Measurements from ENCODE around the gene TVP23A.
"Not testable (repeated sequence)": the region's sequence is repeated elsewhere in the genome, so short reads cannot be mapped to it uniquely, and the experiment has no call there.

The TVP23A gene

DNA sequence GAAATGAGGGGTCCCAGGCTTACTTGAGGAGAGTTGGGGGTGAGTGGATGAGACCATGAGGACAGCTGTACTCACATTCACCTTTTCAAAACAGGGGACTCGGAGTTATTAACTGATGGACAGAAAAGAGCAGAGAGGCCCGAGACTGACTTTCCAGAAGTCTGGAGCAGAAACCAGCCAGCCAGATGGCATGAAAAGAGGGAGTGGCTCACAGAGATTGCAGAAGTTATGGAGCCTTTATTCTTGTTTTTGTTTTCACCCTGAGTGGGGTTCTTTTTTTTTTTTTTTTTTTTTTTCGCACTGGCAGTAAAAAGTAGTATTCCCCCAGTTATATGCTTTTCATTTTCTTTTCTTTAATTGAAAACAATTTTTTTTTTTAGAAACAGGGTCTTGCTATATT is 18.9 kb downstream of the TVP23A start:
- no peak for DNase-seq (ENCODE audit: low read depth in 2 of 2)

DNA sequence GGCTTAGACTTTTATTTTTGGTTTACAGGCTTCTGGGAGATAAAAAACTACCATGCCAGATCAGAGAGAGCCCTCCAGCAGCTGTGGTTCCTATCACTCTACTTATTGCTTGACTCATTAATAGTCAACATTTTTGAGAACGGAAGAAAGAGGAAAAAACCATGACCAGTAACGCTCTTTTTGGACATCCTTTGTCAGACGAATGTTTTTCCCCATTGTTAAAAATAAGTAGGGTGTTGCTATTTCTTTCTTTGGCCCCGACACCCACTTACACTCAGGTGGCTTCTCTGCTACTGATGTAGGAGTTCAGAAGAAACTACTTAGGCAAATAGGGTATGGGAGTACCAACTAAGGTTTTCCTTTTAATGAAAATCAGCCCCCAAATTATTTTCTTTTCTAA is 27.5 kb downstream of the TVP23A start:
- no peak for DNase-seq (ENCODE audit: low read depth in 2 of 2)

DNA sequence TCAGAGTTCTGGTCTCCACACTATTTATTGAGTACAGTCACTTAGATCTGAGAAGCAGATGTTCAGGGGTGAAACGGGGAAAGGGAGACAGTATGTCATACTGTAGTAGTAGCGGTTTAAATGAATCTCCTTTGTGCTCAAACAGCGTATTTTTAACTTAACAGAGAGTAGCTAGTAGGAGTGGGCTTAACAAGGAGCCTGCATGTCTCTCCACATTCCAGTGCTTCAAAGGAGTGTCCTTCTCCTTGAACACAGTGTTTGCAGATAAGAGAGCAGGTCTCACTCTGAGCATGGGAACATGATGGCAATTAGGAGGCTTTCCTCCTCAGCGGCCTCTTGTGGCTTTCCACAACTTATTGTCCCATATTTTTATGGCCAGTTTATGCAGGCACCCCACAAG is 30.0 kb downstream of the TVP23A start:
- DNase-seq (ENCODE audit: low read depth in 2 of 2) = not testable (repeated sequence)

DNA sequence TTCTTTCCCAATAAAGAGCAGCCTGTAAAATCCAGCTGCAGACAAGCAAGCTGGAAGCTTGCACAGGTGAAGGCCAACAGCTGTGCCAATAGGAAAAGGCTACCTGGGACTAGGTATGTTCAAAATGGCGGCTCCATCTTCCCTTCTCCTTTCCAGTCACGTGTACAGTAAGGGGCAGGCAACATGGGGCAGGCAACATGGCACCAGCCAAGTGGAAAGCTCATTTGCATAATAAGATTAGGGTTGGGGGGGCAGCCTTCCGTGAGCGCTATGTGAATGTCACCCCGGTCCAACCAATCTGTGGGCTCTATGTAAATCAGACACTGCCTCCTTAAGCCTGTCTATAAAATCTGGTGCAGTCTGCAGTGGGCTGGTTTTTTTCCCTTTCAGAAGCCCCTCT is 31.3 kb downstream of the TVP23A start:
- no peak for DNase-seq (ENCODE audit: low read depth in 2 of 2)

DNA sequence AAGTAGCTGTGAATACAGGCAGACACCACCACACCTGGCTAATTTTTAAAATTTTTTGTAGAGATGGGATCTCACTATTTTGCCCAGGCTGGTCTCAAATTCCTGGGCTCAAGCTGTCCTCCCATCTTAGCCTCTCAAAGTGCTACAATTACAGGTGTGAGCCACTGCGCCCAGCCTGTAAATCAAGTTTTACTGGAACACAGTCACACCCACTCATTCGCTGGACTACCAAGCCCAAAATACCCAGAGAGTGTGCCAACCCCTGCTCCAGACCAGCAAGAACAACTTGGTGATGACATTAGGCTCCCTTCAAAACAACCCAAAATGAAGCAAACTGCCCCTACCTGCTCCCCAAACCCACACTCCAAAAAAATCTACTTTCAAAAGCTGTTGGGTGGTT is 36.0 kb downstream of the TVP23A start:
- DNase-seq (ENCODE audit: low read depth in 2 of 2) = no peak

DNA sequence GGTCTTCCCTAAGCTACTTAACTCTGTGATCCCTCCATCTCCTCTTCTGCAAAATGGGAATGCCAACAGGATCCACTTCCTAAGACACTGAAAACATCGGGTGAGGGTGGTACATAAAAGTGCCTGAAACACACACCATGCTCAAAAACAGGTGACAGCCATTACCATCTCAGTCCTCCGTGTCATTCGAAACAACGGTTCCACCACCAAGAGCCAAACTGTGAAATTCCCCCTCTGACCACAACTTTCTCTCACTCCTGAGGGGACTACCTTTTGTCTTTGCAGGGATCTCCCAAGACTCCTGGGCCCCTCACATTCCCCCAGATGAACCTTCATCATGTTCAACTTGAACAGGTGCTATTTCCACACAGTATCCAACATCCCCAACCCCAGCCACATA is 38.0 kb downstream of the TVP23A start:
- no peak for DNase-seq (ENCODE audit: low read depth in 2 of 2)

DNA sequence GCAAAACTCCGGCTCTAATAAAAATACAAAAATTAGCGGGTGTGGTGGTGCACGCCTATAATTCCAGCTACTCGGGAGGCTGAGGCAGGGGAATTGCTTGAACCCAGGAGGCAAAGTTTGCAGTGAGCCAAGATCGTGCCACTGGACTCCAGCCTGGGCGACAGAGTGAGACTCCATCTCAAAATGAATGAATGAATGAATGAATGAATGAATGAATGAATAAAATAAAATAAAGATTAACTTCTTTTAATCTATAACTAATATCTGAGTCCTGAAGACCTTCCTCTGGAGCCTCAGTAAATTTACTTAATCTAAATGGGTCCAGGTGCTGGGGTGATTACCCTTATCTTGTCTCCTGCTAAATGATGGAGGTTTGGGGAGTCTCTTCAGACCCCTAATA is 38.7 kb downstream of the TVP23A start:
- not testable (repeated sequence) for DNase-seq (ENCODE audit: low read depth in 2 of 2)

DNA sequence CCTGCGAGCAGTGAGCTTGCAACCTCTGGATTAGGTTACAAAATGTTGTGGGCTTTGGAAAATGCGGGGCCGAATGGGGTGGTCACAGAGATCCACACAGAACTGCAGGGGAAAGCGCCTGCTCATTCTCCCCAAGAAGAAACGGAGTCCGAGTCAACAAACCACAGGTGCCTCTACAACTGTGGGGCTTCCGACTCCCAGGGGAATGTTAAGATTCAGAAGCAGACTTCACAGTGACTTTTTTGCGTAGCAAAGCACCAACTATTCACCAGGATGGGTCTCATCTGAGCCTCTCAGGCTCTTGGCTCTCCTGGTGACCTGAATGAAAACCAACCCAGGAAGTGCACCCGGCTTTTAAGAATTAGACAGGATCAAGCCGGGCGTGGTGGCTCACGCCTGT is 41.2 kb downstream of the TVP23A start:
- DNase-seq (ENCODE audit: low read depth in 2 of 2) = no peak

DNA sequence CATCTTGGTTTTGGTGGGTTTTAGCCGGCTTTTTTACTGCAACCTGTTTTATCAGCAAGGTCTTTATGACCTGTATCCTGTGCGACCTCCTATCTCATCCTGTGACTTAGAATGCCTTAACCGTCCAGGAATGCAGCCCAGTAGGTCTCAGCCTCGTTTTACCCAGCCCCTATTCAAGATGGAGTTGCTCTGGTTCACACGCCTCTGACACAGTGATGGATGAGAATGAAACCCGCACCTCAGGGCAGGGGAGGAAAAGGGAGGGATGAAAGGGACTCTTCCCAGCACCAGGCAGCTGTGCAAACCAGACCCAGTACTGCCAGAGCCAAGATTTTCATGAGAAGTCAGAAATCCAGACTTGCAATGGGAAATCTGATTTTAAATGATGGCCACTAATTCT is 41.7 kb downstream of the TVP23A start:
- not testable (repeated sequence) for DNase-seq (ENCODE audit: low read depth in 2 of 2)

DNA sequence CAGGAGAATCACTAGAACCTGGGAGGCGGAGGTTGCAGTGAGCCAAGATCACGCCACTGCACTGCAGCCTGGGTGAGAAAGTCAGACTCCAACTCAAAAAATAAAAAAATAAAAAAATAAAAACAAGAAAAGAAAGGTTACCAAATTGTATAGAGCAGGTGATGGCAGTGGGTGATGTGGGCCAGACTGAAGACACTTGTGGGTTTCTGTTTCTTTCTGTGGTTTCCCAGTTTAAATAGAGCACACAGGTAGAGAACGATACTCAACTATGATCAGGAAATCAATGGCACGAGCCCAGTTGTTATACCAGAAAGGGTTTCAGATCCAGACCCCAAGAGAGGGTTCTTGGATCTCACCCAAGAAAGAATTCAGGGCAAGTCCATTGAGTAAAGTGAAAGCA is 42.3 kb downstream of the TVP23A start:
- DNase-seq (ENCODE audit: low read depth in 2 of 2) = no peak

DNA sequence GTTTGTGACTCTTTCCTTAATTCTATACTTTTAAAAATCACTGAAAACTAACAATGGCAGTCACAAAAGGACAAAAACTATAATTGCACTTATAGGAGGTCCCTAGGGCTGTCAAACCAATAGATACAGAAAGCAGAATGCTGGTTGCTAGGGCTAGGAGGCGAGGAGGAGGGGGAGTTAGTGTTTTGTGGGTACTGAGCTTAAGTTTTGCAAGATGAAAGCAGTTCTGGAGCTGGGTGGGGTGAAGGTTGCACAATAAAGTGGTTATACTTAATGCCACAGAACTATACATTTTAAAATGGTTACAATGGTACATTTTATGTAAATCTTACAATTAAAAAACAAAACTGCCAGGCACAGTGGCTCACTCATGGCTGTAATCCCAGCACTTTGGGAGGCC is 47.7 kb downstream of the TVP23A start:
- DNase-seq (ENCODE audit: low read depth in 2 of 2) = no peak

DNA sequence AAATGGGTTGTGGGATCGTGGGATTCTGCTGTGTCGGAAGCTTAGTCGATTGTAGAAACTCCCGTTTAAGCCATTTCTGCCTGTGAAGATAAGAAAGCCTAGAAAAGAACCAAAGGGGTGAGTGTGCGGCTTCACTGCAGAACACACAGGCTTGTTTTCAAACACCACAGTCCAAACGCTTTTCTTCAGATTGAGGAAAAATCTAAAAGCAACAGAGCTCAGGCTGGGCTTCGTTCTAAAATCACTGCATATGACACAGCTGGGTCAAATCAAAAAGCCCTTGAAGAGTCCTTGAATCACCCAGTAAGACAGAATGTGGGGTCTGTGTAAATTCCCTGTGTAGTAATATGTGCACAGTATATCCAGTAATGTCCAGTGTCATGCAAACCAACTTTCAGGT is 49.2 kb downstream of the TVP23A start:
- DNase-seq (ENCODE audit: low read depth in 2 of 2) = no peak

DNA sequence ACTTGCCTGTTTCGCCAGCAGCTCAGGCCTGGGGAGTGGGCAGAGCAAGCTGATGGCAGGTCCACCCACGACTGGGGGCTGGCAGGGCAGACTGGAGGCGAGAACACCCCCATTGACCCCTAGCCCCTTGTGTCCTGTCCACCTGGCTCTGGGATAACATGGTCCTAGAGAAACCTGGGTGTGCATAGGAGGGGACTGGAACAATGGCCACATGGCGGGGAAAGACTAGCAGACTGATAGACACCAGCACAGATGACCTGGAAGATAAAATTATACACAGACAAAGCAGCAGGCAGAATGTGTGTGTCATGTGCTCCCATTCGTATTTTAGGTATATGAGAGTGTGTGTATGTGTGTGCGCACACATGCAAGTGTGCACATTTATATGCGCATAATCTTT is 51.5 kb downstream of the TVP23A start:
- DNase-seq (ENCODE audit: low read depth in 2 of 2) = no peak

DNA sequence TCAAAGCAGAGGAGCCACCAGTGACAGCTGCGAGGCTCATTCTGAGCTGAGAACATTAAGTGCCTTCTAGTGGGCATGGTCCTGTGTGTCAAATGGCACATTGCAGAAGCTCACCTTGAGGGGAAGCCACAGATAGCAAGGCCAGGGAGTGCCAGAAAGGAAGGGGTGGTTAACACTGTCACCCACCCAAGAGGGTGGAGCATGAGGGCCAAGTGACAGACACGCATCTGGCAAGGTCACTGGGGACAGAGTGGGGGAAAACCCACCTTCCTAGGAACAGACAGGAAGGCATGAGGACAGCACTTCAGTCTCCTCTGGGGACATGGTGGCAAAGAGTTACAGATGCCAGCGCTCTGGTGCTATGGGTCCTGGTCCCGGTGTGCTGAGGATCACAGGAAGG is 52.8 kb downstream of the TVP23A start:
- DNase-seq (ENCODE audit: low read depth in 2 of 2) = peak in 1 of 2 donors; percentile 32

DNA sequence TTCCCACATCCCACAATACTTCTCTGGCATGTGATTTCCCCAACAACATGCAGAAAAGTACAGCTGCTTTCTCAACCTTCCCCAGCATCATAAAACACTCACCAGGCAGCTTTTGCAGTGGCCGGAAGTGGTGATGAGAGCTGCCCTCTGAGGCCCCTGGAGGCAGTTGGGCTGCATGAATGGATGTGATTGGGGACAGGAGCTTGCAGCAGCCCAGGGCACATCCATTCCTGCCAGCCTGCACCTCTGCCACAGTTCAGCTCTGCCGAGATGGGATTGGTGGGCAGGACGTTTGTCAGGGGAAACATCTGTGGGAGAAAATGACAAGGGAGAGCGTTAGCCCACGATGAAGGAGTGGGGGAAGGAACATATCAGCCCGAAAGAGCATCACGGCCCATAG is 55.1 kb downstream of the TVP23A start:
- DNase-seq (ENCODE audit: low read depth in 2 of 2) = no peak

DNA sequence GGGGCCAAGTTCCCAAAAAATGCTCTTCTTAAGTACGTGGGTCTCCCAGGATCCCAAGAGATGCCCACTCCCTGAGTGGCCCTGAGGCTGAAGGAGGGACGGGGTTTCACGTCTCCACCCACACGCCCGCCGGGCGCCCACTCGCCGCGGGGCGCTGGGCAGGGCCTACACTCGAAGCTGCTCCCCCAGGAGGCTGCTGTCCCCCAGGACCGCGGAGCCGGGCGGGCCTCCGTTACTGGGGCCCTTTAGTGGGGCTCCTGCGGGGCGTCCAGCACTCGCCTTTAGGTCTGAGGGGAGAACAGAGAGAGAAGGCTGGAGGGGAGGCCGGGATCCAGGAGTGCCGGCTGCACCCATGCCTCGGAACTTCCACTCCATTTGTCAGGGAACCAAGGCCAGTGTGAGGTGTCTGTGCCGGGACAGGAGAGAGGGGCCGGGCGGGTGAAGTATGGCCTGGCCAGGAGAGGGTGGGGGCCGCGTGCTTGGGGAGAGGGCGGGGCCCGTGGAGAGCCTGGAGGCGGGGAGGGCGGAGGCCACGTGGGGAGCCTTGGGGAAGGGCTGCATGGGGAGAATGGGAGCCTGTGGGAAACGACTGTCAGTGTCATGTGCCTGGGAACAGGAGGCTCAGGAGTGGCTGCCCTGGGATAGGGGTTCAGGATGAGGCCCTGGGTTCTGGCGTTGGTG is 56.1 kb downstream of the TVP23A start:
- no peak for DNase-seq (ENCODE audit: low read depth in 2 of 2)

DNA sequence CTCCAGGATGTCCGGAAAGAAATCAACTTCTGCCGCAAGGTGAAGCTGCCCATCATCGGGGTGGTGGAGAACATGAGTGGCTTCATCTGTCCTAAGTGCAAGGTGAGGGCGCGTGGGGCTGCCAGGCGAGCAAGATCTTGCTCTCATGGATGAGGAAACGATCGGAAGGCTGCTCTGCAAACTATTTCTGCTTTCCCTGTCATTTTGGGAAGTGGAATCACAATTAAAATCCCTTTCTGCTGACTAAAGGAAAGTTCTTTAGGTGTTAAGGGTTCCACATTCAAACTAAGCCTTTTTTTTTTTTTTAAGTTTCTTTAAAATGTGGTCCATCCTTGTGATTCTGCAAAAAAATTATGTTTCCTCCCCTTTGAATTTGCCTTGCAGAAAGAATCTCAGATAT is 57.2 kb downstream of the TVP23A start:
- no peak for DNase-seq (ENCODE audit: low read depth in 2 of 2)

DNA sequence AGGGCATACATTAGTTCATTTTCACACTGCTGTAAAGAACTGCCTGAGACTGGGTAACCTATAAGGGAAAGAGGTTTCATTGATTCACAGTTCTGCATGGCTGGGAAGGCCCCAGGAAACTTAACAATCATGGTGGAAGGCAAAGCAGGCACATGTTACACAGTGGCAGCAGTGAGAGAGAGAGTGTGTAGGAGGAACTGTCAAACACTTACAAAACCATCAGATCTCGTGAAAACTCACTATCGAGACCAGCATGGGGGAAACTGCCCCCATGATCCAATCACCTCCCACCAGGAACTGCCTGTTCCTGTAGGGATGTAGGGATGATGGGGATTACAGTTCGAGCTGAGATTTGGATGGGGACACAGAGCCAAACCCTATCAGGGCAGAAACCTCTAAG is 57.7 kb downstream of the TVP23A start:
- no peak for DNase-seq (ENCODE audit: low read depth in 2 of 2)

DNA sequence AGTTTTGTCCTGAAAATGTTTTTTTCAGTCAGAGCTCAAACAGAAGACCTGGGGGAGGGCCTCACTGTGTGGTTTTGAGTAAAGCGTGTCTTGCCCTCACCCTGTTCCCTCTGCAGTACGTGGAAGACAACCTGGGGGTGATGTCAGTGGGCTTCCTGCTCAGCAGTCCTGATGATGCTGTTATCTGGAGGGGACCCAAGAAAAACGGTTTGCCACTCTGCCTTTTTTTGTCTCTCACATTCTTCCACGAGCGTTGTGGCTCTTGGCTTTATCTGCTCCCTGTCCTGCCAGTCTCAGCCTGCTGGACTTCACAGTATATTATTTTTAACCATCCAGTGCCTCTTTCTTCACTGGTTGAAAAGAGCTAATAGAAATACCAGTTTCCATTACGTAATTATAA is 62.0 kb downstream of the TVP23A start:
- DNase-seq (ENCODE audit: low read depth in 2 of 2) = no peak

DNA sequence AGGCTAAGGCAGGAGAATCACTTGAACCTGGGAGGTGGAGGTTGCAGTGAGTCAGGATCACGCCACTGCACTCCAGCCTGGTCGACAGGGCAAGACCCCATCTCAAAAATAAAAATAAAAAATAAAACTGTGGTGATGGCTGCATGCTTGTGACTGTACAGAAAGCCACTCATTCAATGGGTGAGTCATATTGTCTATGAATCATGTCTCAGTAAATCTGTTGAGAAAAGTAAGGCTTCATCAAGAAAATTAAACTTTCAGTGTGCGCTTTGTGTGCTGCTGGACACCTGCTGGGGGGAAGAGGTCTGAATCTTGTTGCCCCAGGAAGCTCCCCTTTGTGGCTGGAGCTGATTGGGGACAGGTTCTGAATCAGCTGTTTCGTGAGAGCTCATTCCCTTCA is 63.7 kb downstream of the TVP23A start:
- no peak for DNase-seq (ENCODE audit: low read depth in 2 of 2)

DNA sequence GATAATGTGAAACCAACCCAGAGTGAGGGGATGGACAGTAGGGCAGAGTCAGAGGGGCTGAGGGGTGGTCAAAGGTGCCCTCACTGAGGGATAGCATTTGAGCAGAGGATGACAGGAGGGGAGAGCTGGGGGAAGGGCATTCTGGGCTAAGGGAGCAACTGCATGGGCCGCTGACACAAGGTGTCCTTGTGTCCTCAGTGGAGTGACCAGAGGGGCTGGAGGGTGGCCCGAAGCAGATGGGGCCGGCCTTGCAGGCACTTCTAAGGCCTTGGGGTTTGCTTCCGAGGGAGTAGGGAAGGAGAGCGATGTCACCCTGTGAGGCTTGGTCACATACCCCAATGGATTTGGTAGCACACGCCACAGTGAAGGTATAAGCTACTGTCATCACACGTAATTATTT is 64.9 kb downstream of the TVP23A start:
- DNase-seq (ENCODE audit: low read depth in 2 of 2) = no peak

DNA sequence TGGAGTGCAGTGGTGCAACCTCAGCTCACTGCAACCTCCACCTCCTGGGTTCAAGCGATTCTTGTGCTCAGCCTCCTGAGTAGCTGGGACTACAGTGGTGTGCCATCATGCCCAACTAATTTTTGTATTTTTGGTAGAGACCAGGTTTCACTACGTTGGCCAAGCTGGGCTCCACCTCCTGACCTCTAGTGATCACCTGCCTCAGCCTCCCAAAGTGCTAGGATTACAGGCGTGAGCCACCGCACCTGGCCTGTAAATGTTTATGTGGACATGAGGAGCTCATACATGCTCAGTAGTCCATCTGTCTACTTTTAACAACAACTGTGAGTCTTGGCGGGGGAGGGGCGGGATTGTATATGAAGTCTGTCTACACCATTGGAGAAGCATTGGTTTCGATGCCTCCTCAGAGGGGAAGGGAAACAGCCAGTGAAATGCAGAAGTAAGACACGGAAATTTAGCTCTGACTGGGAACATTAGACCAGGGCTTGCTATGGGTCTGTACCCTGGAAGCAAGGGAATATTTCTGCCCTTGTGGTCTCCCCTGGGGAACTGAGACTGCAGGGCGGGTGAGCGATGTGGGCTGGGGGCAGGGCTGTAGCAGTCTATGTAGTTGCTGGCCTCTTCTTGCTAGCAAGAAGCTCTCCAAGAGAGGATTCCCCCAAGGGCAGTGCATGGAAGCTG is 65.6 kb downstream of the TVP23A start:
- no peak for DNase-seq (ENCODE audit: low read depth in 2 of 2)

DNA sequence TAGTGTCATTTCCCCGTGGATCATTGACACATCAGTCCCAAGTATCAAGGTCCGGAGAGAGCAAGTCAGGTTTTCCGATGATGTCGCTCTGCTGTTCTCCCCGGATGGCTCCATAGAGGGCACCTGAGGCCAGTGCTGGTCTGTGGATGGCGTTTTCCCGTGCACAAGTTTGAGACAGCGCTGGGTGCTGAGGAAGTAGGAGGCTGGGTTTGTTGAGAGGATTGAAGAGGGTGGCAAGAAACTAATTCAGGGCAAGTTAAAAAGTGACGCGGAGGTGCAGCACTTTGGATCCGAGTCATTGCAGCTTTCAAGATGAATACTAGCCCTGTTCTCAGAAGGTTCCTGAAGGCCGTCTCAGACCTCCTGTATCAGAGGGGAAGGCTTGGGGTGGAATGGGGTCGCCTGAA is 67.3 kb downstream of the TVP23A start:
- no peak for DNase-seq (ENCODE audit: low read depth in 2 of 2)

DNA sequence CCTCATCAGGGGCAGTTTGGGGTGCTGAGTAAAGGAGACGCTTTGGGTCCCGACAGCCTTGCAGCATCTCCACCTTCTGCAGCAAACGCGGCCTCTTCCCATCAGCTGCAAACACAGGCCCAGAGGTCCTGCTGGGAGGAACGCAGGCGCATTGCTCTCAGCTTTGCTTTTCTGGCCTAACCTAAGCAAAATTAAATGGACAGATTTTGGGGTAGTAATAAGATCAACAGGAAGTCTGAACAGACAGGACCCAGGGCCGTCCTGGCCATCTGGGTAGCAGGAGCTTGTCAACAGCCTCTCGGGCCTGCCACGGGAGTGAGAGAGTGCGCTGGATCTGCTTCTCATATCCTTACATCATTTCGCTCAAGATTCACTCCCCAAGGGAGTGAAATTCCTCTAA is 67.8 kb downstream of the TVP23A start:
- no peak for DNase-seq (ENCODE audit: low read depth in 2 of 2)
